Endothelial cell of umbilical vein (primary cell): ENCODE data around the gene ATG14. TPM values are rescaled to one million over a fixed set of nuclear protein-coding genes. Genes with fewer than 3 reads are reported as not detected.

ENCODE experiments used
- BruUV-seq: library from RNA; stranded (reverse); fragments of 400-500 nt; replicated peaks from 2 replicates; lab custom pipeline; 2021; lab: Mats Ljungman, UMichigan
- CTCF ChIA-PET: fragments of 300-600, 350-600 bp; sonication (Branson Sonifier 250); formaldehyde crosslinking; loops from one replicate; lab custom pipeline; 2021; ENCODE audit warnings: antibody characterized with exemption, inconsistent platforms; lab: Charles Lee
- POLR2A ChIA-PET: fragments of 300-600, 350-600 bp; sonication (Branson Sonifier 250); formaldehyde crosslinking; loops from one replicate; lab custom pipeline; 2021; ENCODE audit warnings: antibody characterized with exemption, inconsistent platforms; lab: Charles Lee
- DNase-seq: peaks from one replicate; pipeline ENCODE4 v3.0.0-alpha.2; 2011; ENCODE audit warnings: low read depth, low spot score
- FAIRE-seq: peaks from 2 replicates; lab custom pipeline; 2011; peaks lifted over from hg19 to GRCh38; lab: Jason Lieb, UNC
- H2AFZ ChIP-seq: 2 replicates; pipeline ENCODE4 v1.6.0; 2012; ENCODE audit warnings: low read depth, low read length, control low read depth, inconsistent platforms
- H3K27ac ChIP-seq: 2 replicates; pipeline ENCODE4 v1.5.1; 2011; ENCODE audit warnings: low read depth, mild to moderate bottlenecking, control low read depth, low read length, moderate library complexity; ENCODE audit not compliant: insufficient read depth
- H3K27me3 ChIP-seq, 2 experiments: 2 replicates each; pipeline versions ENCODE4 v1.6.0 to v1.6.1; 2011; ENCODE audit warnings: low read length in 2 of 2, mixed read lengths in 1 of 2; ENCODE audit not compliant: control insufficient read depth in 2 of 2, insufficient read depth in 2 of 2
- H3K36me3 ChIP-seq, 2 experiments: 2 replicates in 1 of 2; 3 replicates in 1 of 2; pipeline ENCODE4 v1.5.1; 2011; ENCODE audit warnings: low read length in 2 of 2, mild to moderate bottlenecking in 1 of 2, moderate library complexity in 1 of 2; ENCODE audit not compliant: control insufficient read depth in 2 of 2, insufficient read depth in 2 of 2; ENCODE audit errors: extremely low read depth in 1 of 2
- H3K4me1 ChIP-seq: 3 replicates; pipeline ENCODE4 v1.5.1; 2011; ENCODE audit warnings: mild to moderate bottlenecking, low read length; ENCODE audit not compliant: control insufficient read depth, insufficient read depth; ENCODE audit errors: extremely low read depth
- H3K4me2 ChIP-seq: 2 replicates; pipeline ENCODE4 v1.6.1; 2011; ENCODE audit warnings: low read length, control low read depth, mixed read lengths; ENCODE audit not compliant: insufficient read depth
- H3K4me3 ChIP-seq, 3 experiments: fragments of 200-600 bp in 1 of 3; sonication (generic), shearing (Covaris generic) in 1 of 3; replicated peaks in 1 of 3; 2 replicates each; pipeline ENCODE4 v1.5.1; 2011 to 2016; ENCODE audit warnings: control low read depth in 3 of 3, low read length in 3 of 3, mild to moderate bottlenecking in 2 of 3, inconsistent platforms in 1 of 3, low read depth in 1 of 3, moderate library complexity in 1 of 3; ENCODE audit not compliant: insufficient read depth in 1 of 3
- H3K79me2 ChIP-seq: 2 replicates; pipeline ENCODE4 v1.6.0; 2012; ENCODE audit warnings: low read length, inconsistent platforms; ENCODE audit not compliant: control insufficient read depth, insufficient read depth
- H3K9ac ChIP-seq: replicated peaks from 2 replicates; pipeline ENCODE3; 2011; ENCODE audit warnings: low read length, control low read depth; ENCODE audit not compliant: insufficient read depth; ENCODE audit errors: extremely low read depth
- H3K9me1 ChIP-seq: replicated peaks from 3 replicates; pipeline ENCODE4 v1.6.0; 2011; ENCODE audit warnings: mild to moderate bottlenecking, low read length; ENCODE audit not compliant: control insufficient read depth, insufficient read depth; ENCODE audit errors: extremely low read depth
- H3K9me3 ChIP-seq: replicated peaks from 2 replicates; pipeline ENCODE4 v1.5.1; 2012; ENCODE audit warnings: low read length, inconsistent platforms; ENCODE audit not compliant: control insufficient read depth, insufficient read depth
- H4K20me1 ChIP-seq: replicated peaks from 2 replicates; pipeline ENCODE3; 2011; ENCODE audit warnings: mild to moderate bottlenecking, low read length; ENCODE audit not compliant: control insufficient read depth, insufficient read depth; ENCODE audit errors: extremely low read depth
- FOS ChIP-seq: IDR thresholded peaks from 2 replicates; pipeline ENCODE4 v1.6.1; 2011; ENCODE audit warnings: mild to moderate bottlenecking, low read length, moderate library complexity, borderline replicate concordance; ENCODE audit not compliant: insufficient read depth
- GATA2 ChIP-seq: IDR thresholded peaks from 2 replicates; pipeline ENCODE4 v1.7.0; 2011; ENCODE audit warnings: low read depth, mild to moderate bottlenecking, moderate library complexity, mixed read lengths, low read length; ENCODE audit not compliant: insufficient read length, insufficient read depth
- POLR2A ChIP-seq: IDR thresholded peaks from 2 replicates; pipeline ENCODE4 v1.6.1; 2012; ENCODE audit warnings: low read depth, mild to moderate bottlenecking, control low read depth, low read length
- dilution Hi-C: fragments of 300-500 bp; cut with MboI; formaldehyde crosslinking; loops from one replicate; pipeline ENCODE4 v1.15.0; 2019; ENCODE audit warnings: low sequenced_read_pairs; ENCODE audit not compliant: extremely low pct_ligation_motif_present
- intact Hi-C: fragments of 100-400 bp; cut with micrococcal nuclease; formaldehyde crosslinking; loops from one replicate; pipeline ENCODE4 v1.10.0; 2022
- polyA plus RNA-seq, 4 experiments: library from polyadenylated mRNA; depleted of rRNA in 3 of 4; stranded (reverse) in 3 of 4; unstranded in 1 of 4; fragments of >200 nt; gene quantifications; 2 replicates each; pipeline versions ENCODE4 v1.2.1 to v1.2.3, GENCODE V29; 2011 to 2012; ENCODE audit warnings: missing spikeins in 1 of 4
- total RNA-seq: library from RNA; stranded (reverse); gene quantifications from 2 replicates; pipeline ENCODE4 v1.2.3, GENCODE V29; 2021
- TF ChIP-seq, protein P1 (sequence below), 2 donors: IDR thresholded peaks; 1 replicate in 1 of 2; 2 replicates in 1 of 2; pipeline ENCODE4 v1.5.1; 2011; ENCODE audit warnings: low read length in 2 of 2, mild to moderate bottlenecking in 2 of 2, moderate library complexity in 2 of 2, control low read depth in 1 of 2, inconsistent platforms in 1 of 2, low read depth in 1 of 2; ENCODE audit not compliant: insufficient read depth in 1 of 2; ENCODE audit errors: extremely low read depth in 1 of 2

The ATG14 gene
- total and polyA plus RNA-seq, 2 donors (not counting 3 experiments of a cell fraction or from before 2014, with no cell fraction given) = 5.9 to 10.0 TPM

DNA sequence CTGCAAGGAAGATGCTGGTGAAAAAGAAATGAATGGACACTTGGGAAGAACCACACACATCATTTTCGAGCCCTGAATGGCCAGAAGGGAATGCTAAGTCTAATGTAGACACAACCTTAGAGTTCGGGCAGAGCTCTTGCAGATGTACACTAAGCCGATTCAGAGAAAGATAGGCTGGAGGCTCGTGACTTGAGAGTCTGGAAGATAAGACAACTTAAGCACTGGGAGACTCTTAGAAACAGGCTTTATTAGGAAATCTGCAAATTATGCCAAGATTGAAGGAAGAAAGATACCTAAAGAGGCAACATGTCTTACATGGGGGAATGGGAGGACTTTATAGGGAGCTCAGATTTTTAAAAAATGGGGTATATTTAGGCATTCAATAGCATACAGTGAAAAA lies 15.3 kb upstream of the ATG14 start:
- no peaks in the 10 kb centered on the region for H3K4me1 ChIP-seq

DNA sequence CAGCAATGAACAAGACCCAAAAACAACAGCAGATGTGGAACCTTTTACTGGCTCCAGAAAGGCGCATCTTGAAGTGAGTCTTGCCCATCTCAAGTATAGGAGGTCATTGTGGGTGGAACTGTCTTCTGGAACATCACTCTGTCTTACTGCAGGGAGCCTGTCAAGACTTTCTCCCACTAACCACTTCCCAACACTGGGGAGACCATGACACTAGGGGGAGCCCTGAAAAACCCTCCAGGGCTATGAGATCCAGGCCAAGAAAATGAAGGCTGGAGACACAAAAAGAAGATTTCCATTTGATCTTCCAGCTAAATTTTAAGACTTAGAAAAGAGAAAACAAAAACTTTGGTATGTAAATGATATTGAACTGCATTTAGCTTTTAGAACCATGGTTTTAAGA lies 13.5 kb upstream of the ATG14 start:
- H3K79me2 ChIP-seq = no peaks in the 10 kb centered on the region
- ChIA-PET CTCF (interaction anchor here (1.1 to 5.0 kb wide), 7 partner anchors 7 to 1049 kb away, joined by 3 to 31 read pairs (median 4); no protein-coding TSS in a partner anchor), POLR2A (no interaction called here)
- no peak overlapping the region for H3K9ac ChIP-seq
- peaks cover 0 to 4% of the 10 kb centered on the region in 2 experiments for H3K27me3 ChIP-seq
- no peaks in the 10 kb centered on the region for H3K9me1 ChIP-seq
- no peak overlapping the region for H3K27ac ChIP-seq
- no peaks in the 10 kb centered on the region for H3K4me1 ChIP-seq
- H2AFZ ChIP-seq = no peak overlapping the region
- FAIRE-seq (no peak), DNase-seq (no peak)
- no TSS peak for BruUV-seq
- H3K36me3 ChIP-seq = no peaks in the 10 kb centered on the region
- H3K4me3 ChIP-seq = no peak overlapping the region
- no peak for TF ChIP-seq POLR2A
- TF ChIP-seq, protein P1, sequence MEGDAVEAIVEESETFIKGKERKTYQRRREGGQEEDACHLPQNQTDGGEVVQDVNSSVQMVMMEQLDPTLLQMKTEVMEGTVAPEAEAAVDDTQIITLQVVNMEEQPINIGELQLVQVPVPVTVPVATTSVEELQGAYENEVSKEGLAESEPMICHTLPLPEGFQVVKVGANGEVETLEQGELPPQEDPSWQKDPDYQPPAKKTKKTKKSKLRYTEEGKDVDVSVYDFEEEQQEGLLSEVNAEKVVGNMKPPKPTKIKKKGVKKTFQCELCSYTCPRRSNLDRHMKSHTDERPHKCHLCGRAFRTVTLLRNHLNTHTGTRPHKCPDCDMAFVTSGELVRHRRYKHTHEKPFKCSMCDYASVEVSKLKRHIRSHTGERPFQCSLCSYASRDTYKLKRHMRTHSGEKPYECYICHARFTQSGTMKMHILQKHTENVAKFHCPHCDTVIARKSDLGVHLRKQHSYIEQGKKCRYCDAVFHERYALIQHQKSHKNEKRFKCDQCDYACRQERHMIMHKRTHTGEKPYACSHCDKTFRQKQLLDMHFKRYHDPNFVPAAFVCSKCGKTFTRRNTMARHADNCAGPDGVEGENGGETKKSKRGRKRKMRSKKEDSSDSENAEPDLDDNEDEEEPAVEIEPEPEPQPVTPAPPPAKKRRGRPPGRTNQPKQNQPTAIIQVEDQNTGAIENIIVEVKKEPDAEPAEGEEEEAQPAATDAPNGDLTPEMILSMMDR (IDR thresholded peaks at IDR 0.05; ENCODE audit: extremely low read depth in 1 of 2, insufficient read depth in 1 of 2, low read depth in 1 of 2, low read length in 2 of 2) = peak in 1 of 2 donors; percentile 6
- TF ChIP-seq FOS = no peak
- H3K9me3 ChIP-seq = no peaks in the 10 kb centered on the region
- no peaks in the 10 kb centered on the region for H4K20me1 ChIP-seq
- intact Hi-C loops (no loop called here), dilution Hi-C loops (no loop called here)
- no peak overlapping the region for H3K4me2 ChIP-seq

More for the DNA sequence above, 15.3 kb upstream of the ATG14 start:
- CTCF ChIA-PET = interaction anchor here (1.1 to 6.7 kb wide), 8 partner anchors 9 to 214 kb away, joined by 3 to 38 read pairs (median 7); partner anchors contain the start of genes FBXO34 and TBPL2
- H4K20me1 ChIP-seq = no peaks in the 10 kb centered on the region
- no peak overlapping the region for H3K4me2 ChIP-seq
- no peaks in the 10 kb centered on the region for H3K9me1 ChIP-seq
- no peak overlapping the region for H3K9ac ChIP-seq
- H3K79me2 ChIP-seq = no peaks in the 10 kb centered on the region
- H3K9me3 ChIP-seq = no peaks in the 10 kb centered on the region
- DNase-seq = no peak
- H3K36me3 ChIP-seq = no peaks in the 10 kb centered on the region
- no peak for FAIRE-seq
- no peak overlapping the region for H3K4me3 ChIP-seq
- intact Hi-C loops = no loop called here
- POLR2A ChIA-PET = no interaction called here
- TF ChIP-seq GATA2 (no peak), FOS (no peak)
- H3K27ac ChIP-seq = no peak overlapping the region
- dilution Hi-C loops = no loop called here
- no TSS peak for BruUV-seq
- no peak overlapping the region for H2AFZ ChIP-seq
- H3K27me3 ChIP-seq = peaks cover 0 to 4% of the 10 kb centered on the region in 2 experiments
